ENCODE data around the gene OPRM1. TPM values are rescaled to one million over a fixed set of nuclear protein-coding genes. Genes with fewer than 3 reads are reported as not detected.

Gene OPRM1
- total RNA-seq, 4 donors from 2014 or later = not detected

DNA sequence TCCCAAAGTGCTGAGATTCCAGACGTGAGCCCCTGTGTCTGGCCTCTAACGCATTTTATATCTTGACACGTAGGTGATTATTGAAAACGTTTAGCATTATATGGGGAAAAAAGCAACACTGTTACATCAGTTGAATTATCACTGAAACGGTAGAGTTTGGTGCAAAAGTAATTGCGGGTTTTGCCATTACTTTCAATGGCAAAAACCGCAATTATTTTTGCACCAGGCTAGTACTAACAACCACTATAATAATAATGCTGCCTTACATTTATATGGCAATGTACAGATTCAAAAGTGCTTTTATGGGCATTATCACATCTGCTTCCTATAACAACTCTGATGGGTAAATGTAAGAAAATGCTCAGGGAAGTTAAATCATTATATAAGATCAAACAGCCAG is 57.3 kb downstream of the OPRM1 start:
- Histone ChIP-seq H3K27me3 (no peaks in the 10 kb centered on the region), H3K9me3 (no peaks in the 10 kb centered on the region), H3K27ac (no peak overlapping the region), H3K4me3 (no peak overlapping the region), H3K4me1 (no peaks in the 10 kb centered on the region), H3K36me3 (no peaks in the 10 kb centered on the region)
- WGBS = 80% methylated on average over 7 of the region's 7 CpGs
- no peak for TF ChIP-seq POLR2A (IDR thresholded peaks at IDR 0.05)
- no peak for TF ChIP-seq POLR2AphosphoS5 (IDR thresholded peaks at IDR 0.05)
- no peak for TF ChIP-seq EP300 (IDR thresholded peaks at IDR 0.05)
- TF ChIP-seq, protein P1, sequence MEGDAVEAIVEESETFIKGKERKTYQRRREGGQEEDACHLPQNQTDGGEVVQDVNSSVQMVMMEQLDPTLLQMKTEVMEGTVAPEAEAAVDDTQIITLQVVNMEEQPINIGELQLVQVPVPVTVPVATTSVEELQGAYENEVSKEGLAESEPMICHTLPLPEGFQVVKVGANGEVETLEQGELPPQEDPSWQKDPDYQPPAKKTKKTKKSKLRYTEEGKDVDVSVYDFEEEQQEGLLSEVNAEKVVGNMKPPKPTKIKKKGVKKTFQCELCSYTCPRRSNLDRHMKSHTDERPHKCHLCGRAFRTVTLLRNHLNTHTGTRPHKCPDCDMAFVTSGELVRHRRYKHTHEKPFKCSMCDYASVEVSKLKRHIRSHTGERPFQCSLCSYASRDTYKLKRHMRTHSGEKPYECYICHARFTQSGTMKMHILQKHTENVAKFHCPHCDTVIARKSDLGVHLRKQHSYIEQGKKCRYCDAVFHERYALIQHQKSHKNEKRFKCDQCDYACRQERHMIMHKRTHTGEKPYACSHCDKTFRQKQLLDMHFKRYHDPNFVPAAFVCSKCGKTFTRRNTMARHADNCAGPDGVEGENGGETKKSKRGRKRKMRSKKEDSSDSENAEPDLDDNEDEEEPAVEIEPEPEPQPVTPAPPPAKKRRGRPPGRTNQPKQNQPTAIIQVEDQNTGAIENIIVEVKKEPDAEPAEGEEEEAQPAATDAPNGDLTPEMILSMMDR (IDR thresholded peaks at IDR 0.05) = no peak
- DNase-seq (ENCODE audit: low spot score in 2 of 2) = no peak

DNA sequence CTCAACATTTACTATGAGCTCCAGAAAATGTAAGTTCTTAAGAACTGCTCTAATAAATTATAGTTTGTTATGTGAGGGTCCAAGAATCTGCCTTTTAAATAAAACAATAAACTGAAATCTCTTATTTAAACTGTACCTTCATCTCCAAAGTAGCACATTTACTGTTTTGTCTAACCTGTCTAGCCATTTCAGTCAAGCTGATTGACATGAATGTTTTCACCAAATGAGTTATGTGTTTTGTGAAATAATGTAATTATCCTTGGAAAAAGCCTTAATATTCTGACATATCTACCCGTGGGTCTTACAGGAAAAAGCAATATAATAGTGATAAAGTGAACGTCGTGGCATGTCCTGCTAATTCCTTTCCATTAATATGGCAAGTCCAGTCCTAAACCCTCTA is 57.8 kb downstream of the OPRM1 start:
- Histone ChIP-seq H3K9me3 (no peaks in the 10 kb centered on the region), H3K4me3 (no peak overlapping the region), H3K27me3 (no peaks in the 10 kb centered on the region), H3K4me1 (no peaks in the 10 kb centered on the region), H3K36me3 (no peaks in the 10 kb centered on the region), H3K27ac (no peak overlapping the region)
- no peak for DNase-seq (ENCODE audit: low spot score in 2 of 2)
- no peak for TF ChIP-seq POLR2A (IDR thresholded peaks at IDR 0.05)
- 33% methylated on average over 3 of the region's 3 CpGs for WGBS

DNA sequence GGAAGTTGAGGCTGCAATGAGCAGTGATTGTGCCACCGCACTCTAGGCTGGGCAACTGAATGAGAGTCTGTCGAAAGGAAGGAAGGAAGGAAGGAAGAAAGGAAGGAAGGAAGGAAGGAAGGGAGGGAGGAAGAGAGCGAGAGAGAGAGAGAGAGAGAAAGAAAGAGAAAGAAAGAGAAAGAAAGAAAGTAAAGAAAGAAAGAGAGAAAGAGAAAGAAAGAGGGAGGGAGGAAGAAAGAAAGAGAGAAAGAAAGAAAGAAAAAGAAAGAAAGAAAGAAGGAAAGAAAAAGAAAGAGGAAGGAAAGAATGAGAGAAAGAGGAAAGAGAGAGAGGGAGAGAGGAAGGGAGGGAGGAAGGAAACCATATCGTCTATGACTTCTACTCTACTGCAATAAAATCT is 60.2 kb downstream of the OPRM1 start:
- H3K4me3 ChIP-seq = no peak overlapping the region
- H3K27ac ChIP-seq = no peak overlapping the region
- H3K4me1 ChIP-seq = no peaks in the 10 kb centered on the region
- TF ChIP-seq POLR2AphosphoS5 (IDR thresholded peaks at IDR 0.05) (no peak), POLR2A (IDR thresholded peaks at IDR 0.05) (no peak), EP300 (IDR thresholded peaks at IDR 0.05) (no peak)
- TF ChIP-seq, protein P1 (IDR thresholded peaks at IDR 0.05) = no peak
- WGBS = 88% methylated on average over 4 of the region's 4 CpGs
- no peaks in the 10 kb centered on the region for H3K36me3 ChIP-seq
- H3K9me3 ChIP-seq = no peaks in the 10 kb centered on the region
- DNase-seq (ENCODE audit: low spot score in 2 of 2) = no peak
- H3K27me3 ChIP-seq = no peaks in the 10 kb centered on the region

DNA sequence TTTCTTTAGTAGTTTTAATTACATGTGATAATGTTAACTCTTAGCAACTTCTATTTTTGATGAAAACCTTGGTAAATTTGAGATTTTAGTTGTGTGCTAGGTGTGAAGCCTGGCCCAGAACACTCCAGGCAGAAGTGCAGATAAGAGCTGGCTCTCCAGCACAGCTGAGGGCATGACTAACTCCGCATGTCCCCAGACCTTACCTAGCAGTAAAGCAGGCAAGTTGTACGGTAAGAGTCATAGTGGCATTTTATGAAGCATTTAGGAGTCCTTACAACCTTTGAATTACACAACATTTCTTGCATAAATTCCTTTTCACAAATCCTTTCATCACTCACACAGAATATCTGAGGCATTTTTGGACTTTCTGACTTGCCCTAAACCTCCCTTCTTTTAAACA is 67.2 kb downstream of the OPRM1 start:
- TF ChIP-seq POLR2AphosphoS5 (IDR thresholded peaks at IDR 0.05) = no peak
- no peak for TF ChIP-seq EP300 (IDR thresholded peaks at IDR 0.05)
- 91% methylated on average over 2 of the region's 2 CpGs for whole genome bisulfite sequencing
- no peak overlapping the region for H3K4me3 ChIP-seq
- H3K27ac ChIP-seq = no peak overlapping the region
- H3K4me1 ChIP-seq = no peaks in the 10 kb centered on the region
- H3K36me3 ChIP-seq = no peaks in the 10 kb centered on the region
- H3K27me3 ChIP-seq = no peaks in the 10 kb centered on the region
- DNase-seq (ENCODE audit: low spot score in 2 of 2) = no peak
- no peaks in the 10 kb centered on the region for H3K9me3 ChIP-seq

DNA sequence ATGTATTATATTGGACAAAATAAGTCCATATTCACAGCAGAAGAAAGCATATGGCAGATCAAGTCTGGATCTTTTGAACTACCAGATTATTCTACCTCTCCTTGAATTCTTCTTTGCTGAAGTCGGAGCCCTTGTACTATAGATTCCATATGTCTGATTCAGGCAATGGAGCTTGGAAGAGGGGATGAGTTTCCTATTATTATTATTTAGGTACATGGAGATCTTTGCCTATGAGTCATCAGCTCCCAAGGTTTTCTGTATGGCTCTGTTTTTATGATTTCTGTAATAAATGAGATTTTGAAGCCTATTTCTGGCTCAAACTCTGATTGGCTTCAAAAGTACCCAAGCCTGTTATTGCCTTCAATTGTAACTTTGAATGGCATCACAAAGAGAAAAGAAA is 72.0 kb downstream of the OPRM1 start:
- no peak overlapping the region for H3K4me3 ChIP-seq
- no peak for DNase-seq (ENCODE audit: low spot score in 2 of 2)
- WGBS = 61% methylated on average over 1 of the region's 1 CpG
- H3K4me1 ChIP-seq = no peaks in the 10 kb centered on the region
- no peaks in the 10 kb centered on the region for H3K36me3 ChIP-seq
- TF ChIP-seq POLR2AphosphoS5 (IDR thresholded peaks at IDR 0.05) = no peak
- no peak for TF ChIP-seq POLR2A (IDR thresholded peaks at IDR 0.05)
- TF ChIP-seq EP300 (IDR thresholded peaks at IDR 0.05) = no peak
- TF ChIP-seq, protein P1 (IDR thresholded peaks at IDR 0.05) = no peak
- no peaks in the 10 kb centered on the region for H3K9me3 ChIP-seq
- H3K27ac ChIP-seq = no peak overlapping the region
- no peaks in the 10 kb centered on the region for H3K27me3 ChIP-seq

DNA sequence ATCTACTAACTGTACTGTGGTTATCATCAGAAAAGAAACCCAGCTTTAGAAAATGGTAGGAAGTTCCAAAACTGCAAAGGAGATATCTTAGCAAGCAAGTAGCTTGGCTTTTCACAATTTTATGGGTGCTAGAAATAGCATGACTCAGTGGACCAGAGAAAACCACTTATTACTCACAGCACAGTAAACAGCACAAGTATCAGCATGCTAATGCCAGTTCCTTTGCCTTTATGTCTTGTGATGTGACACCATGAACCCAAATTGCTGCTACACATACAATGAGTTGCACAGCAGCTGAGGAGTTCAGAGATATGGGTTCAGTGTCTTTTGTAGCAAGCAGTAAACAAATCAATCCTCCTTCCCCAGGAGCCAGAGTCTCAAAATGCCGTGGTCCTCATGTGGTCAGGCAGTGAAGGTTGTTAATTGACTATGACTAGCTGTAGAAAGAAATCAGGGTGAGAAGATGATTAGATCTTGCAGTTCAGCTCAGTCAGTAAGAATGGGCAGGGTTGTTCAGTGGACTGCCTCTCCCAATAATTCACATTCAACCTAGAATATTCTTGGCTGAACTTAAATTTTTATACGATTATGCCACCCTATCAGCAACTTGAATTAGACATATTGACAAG is 73.3 kb downstream of the OPRM1 start:
- no peak overlapping the region for H3K4me3 ChIP-seq
- no peak overlapping the region for H3K27ac ChIP-seq
- DNase-seq (ENCODE audit: low spot score in 2 of 2) = no peak
- TF ChIP-seq EP300 (IDR thresholded peaks at IDR 0.05) (no peak), POLR2AphosphoS5 (IDR thresholded peaks at IDR 0.05) (no peak), POLR2A (IDR thresholded peaks at IDR 0.05) (no peak)
- TF ChIP-seq, protein P1 (IDR thresholded peaks at IDR 0.05) = no peak
- H3K36me3 ChIP-seq = no peaks in the 10 kb centered on the region
- H3K4me1 ChIP-seq = no peaks in the 10 kb centered on the region
- H3K27me3 ChIP-seq = no peaks in the 10 kb centered on the region
- no peaks in the 10 kb centered on the region for H3K9me3 ChIP-seq
- 83% methylated on average over 2 of the region's 2 CpGs for WGBS
